Neuronal stem cell (in vitro differentiated cells): ENCODE results near the gene LTBP3.

Source experiments
- DNase-seq: peaks from one replicate; pipeline ENCODE4 v3.0.0-alpha.2; 2013; ENCODE audit warnings: low spot score
- H2AFZ ChIP-seq: one replicate; pipeline ENCODE4 v1.6.1; 2013; ENCODE audit warnings: mild to moderate bottlenecking, low read length, inconsistent platforms
- H2AK5ac ChIP-seq: 2 replicates; pipeline ENCODE4 v1.6.1; 2013; ENCODE audit warnings: low read depth, mild to moderate bottlenecking, inconsistent platforms, low read length, moderate library complexity, mixed read lengths
- H2BK120ac ChIP-seq: 2 replicates; pipeline ENCODE4 v1.6.1; 2013; ENCODE audit warnings: low read depth, mild to moderate bottlenecking, inconsistent platforms, low read length, moderate library complexity, mixed read lengths
- H2BK12ac ChIP-seq: one replicate; pipeline ENCODE4 v1.6.1; 2013; ENCODE audit warnings: low read length, inconsistent platforms
- H2BK15ac ChIP-seq: 2 replicates; pipeline ENCODE4 v1.6.1; 2013; ENCODE audit warnings: mild to moderate bottlenecking, low read length, inconsistent platforms, mixed read lengths
- H2BK5ac ChIP-seq: one replicate; pipeline ENCODE4 v1.6.1; 2013; ENCODE audit warnings: inconsistent platforms, mild to moderate bottlenecking, low read length, moderate library complexity
- H3K14ac ChIP-seq: one replicate; pipeline ENCODE4 v1.6.1; 2013; ENCODE audit warnings: low read length, inconsistent platforms
- H3K18ac ChIP-seq: 2 replicates; pipeline ENCODE4 v1.6.1; 2013; ENCODE audit warnings: low read length, inconsistent platforms
- H3K23ac ChIP-seq: 2 replicates; pipeline ENCODE4 v1.6.1; 2013; ENCODE audit warnings: low read depth, mild to moderate bottlenecking, mixed read lengths, low read length, inconsistent platforms; ENCODE audit not compliant: poor library complexity
- H3K27ac ChIP-seq: replicated peaks from 3 replicates; pipeline ENCODE4 v1.5.1; 2013; ENCODE audit warnings: low read length, inconsistent platforms
- H3K27me3 ChIP-seq, 3 experiments: 2 replicates each; pipeline ENCODE4 v1.6.1; 2013; ENCODE audit warnings: low read length in 3 of 3, mild to moderate bottlenecking in 2 of 3, inconsistent platforms in 1 of 3, low read depth in 1 of 3, mixed read lengths in 1 of 3, moderate library complexity in 1 of 3; ENCODE audit not compliant: control insufficient read depth in 3 of 3, insufficient read depth in 3 of 3
- H3K36me3 ChIP-seq, 2 donors: replicated peaks in 1 of 2; 2 replicates each; pipeline ENCODE4 v1.6.1; 2013; ENCODE audit warnings: low read length in 2 of 2; ENCODE audit not compliant: control insufficient read depth in 2 of 2, insufficient read depth in 2 of 2
- H3K4ac ChIP-seq: 2 replicates; pipeline ENCODE4 v1.6.1; 2013; ENCODE audit warnings: inconsistent platforms, mild to moderate bottlenecking, low read length, moderate library complexity
- H3K4me1 ChIP-seq, 2 donors: 1 replicate in 1 of 2; 2 replicates in 1 of 2; pipeline ENCODE4 v1.6.1; 2013; ENCODE audit warnings: low read length in 2 of 2, low read depth in 1 of 2; ENCODE audit not compliant: control insufficient read depth in 2 of 2, insufficient read depth in 1 of 2
- H3K4me2 ChIP-seq: one replicate; pipeline ENCODE4 v1.6.1; 2013; ENCODE audit warnings: mild to moderate bottlenecking, low read length, inconsistent platforms; ENCODE audit not compliant: insufficient read depth, poor library complexity, severe bottlenecking
- H3K4me3 ChIP-seq, 2 donors: 2 replicates each; pipeline ENCODE4 v1.5.1; 2013; ENCODE audit warnings: low read length in 2 of 2, mild to moderate bottlenecking in 2 of 2, inconsistent platforms in 1 of 2, moderate library complexity in 1 of 2
- H3K79me1 ChIP-seq: one replicate; pipeline ENCODE4 v1.6.1; 2013; ENCODE audit warnings: low read depth, mild to moderate bottlenecking, inconsistent platforms, low read length, moderate library complexity
- H3K9ac ChIP-seq: one replicate; pipeline ENCODE4 v1.6.1; 2013; ENCODE audit warnings: mild to moderate bottlenecking, low read depth, low read length, inconsistent platforms; ENCODE audit not compliant: poor library complexity
- H3K9me3 ChIP-seq, 2 donors: replicated peaks in 1 of 2; 2 replicates each; pipeline versions ENCODE3 to v1.6.1; 2013; ENCODE audit warnings: low read length in 2 of 2, mild to moderate bottlenecking in 2 of 2, inconsistent platforms in 1 of 2, low read depth in 1 of 2, mixed read lengths in 1 of 2, moderate library complexity in 1 of 2; ENCODE audit not compliant: control insufficient read depth in 2 of 2, insufficient read depth in 1 of 2
- H4K8ac ChIP-seq: one replicate; pipeline ENCODE4 v1.6.1; 2013; ENCODE audit warnings: low read depth, mild to moderate bottlenecking, inconsistent platforms, low read length, moderate library complexity
- H4K91ac ChIP-seq: one replicate; pipeline ENCODE4 v1.6.1; 2013; ENCODE audit warnings: low read length, low read depth, mild to moderate bottlenecking, inconsistent platforms; ENCODE audit not compliant: poor library complexity
- WGBS, 2 donors: extraction: QIAGEN DNeasy Blood & Tissue Kit; methylation state at CpG; one replicate each; pipeline ENCODE4 v1.1.7; 2013; ENCODE audit warnings: missing lambda C conversion rate in 2 of 2, mixed read lengths in 1 of 2; ENCODE audit not compliant: insufficient read length in 2 of 2, insufficient replicate concordance in 1 of 2; ENCODE audit errors: extremely low coverage in 2 of 2; 5-methylcytosine and 5-hydroxymethylcytosine counted together

The LTBP3 gene

GRCh38 chr11:65585396-65586246 lies 27.5 kb upstream of the LTBP3 start:
- Histone ChIP-seq H3K4ac (no peak overlapping the region), H4K8ac (peak overlapping the region; percentile 1), H4K91ac (no peak overlapping the region), H3K9ac (no peak overlapping the region), H2BK12ac (peak overlapping the region; percentile 63), H3K27ac (peak overlapping the region; percentile 81), H2BK120ac (peak overlapping the region; percentile 48), H3K79me1 (no peaks in the 10 kb centered on the region), H2AK5ac (peak overlapping the region; percentile 89), H3K23ac (no peak overlapping the region), H3K4me1 (peaks cover 28 to 54% of the 10 kb centered on the region in 2 donors), H2AFZ (no peak overlapping the region), H3K4me2 (no peak overlapping the region), H3K9me3 (no peaks in the 10 kb centered on the region), H3K4me3 (no peak overlapping the region), H2BK15ac (peak overlapping the region; percentile 7), H3K36me3 (no peaks in the 10 kb centered on the region), H2BK5ac (peak overlapping the region; percentile 31), H3K18ac (peak overlapping the region; percentile 65), H3K27me3 (peaks cover 0 to 28% (median 0%) of the 10 kb centered on the region in 3 experiments), H3K14ac (no peak overlapping the region)
- no peak for DNase-seq
- WGBS, 2 donors, result no CpG with 5 or more reads among the region's 51 CpGs

- Histone ChIP-seq H2BK5ac (peak overlapping the region; percentile 2), H4K8ac (no peak overlapping the region), H3K23ac (peak overlapping the region; percentile 28), H3K27me3 (peaks cover 0 to 27% (median 0%) of the 10 kb centered on the region in 3 experiments), H2AK5ac (peak overlapping the region; percentile 78), H3K79me1 (no peaks in the 10 kb centered on the region), H3K27ac (no peak overlapping the region), H2BK15ac (peak overlapping the region; percentile 50), H3K4me1 (peaks cover 24 to 48% of the 10 kb centered on the region in 2 donors), H3K4me2 (peak overlapping the region; percentile 38), H3K9me3 (no peaks in the 10 kb centered on the region), H3K4ac (no peak overlapping the region), H4K91ac (no peak overlapping the region), H3K36me3 (no peaks in the 10 kb centered on the region), H3K18ac (peak overlapping the region; percentile 91), H3K14ac (peak overlapping the region; percentile 58), H2AFZ (no peak overlapping the region), H3K4me3 (peak overlapping the region in 1 of 2 donors; percentile 60), H2BK120ac (no peak overlapping the region), H3K9ac (peak overlapping the region; percentile 79), H2BK12ac (no peak overlapping the region)
- WGBS, 2 donors, result no CpG with 5 or more reads among the region's 46 CpGs
- DNase-seq, result no peak
Measured at GRCh38 chr11:65584723-65585171, 26.6 kb upstream of the LTBP3 start.

- Histone ChIP-seq H3K14ac (no peak overlapping the region), H2AFZ (no peak overlapping the region), H3K4me3 (peak overlapping the region in 1 of 2 donors; percentile 31), H2AK5ac (peak overlapping the region; percentile 16), H2BK5ac (peak overlapping the region; percentile 2), H3K4me2 (no peak overlapping the region), H4K91ac (no peak overlapping the region), H3K9ac (peak overlapping the region; percentile 89), H3K4ac (no peak overlapping the region), H3K27ac (no peak overlapping the region), H2BK120ac (no peak overlapping the region), H2BK12ac (peak overlapping the region; percentile 60), H4K8ac (no peak overlapping the region), H3K79me1 (no peaks in the 10 kb centered on the region), H3K9me3 (no peaks in the 10 kb centered on the region), H3K27me3 (peaks cover 0 to 27% (median 0%) of the 10 kb centered on the region in 3 experiments), H3K23ac (peak overlapping the region; percentile 12), H3K18ac (peak overlapping the region; percentile 81), H2BK15ac (peak overlapping the region; percentile 65), H3K36me3 (no peaks in the 10 kb centered on the region), H3K4me1 (peaks cover 21 to 41% of the 10 kb centered on the region in 2 donors)
- WGBS, 2 donors, result no CpG with 5 or more reads among the region's 8 CpGs
- no peak for DNase-seq
Measured at GRCh38 chr11:65584106-65584505, 25.9 kb upstream of the LTBP3 start.

GRCh38 chr11:65583589-65583988 lies 25.4 kb upstream of the LTBP3 start:
- Histone ChIP-seq H3K14ac (no peak overlapping the region), H3K4me2 (no peak overlapping the region)

More at GRCh38 chr11:65583589-65583988, 25.4 kb upstream of the LTBP3 start:
- DNase-seq, result no peak
- no peak overlapping the region for H4K8ac ChIP-seq
- H3K79me1 ChIP-seq, result no peaks in the 10 kb centered on the region
- no peak overlapping the region for H3K4ac ChIP-seq
- no peak overlapping the region for H3K18ac ChIP-seq
- H2AFZ ChIP-seq, result no peak overlapping the region
- peaks cover 0 to 27% (median 0%) of the 10 kb centered on the region in 3 experiments for H3K27me3 ChIP-seq
- H2BK5ac ChIP-seq, result peak overlapping the region; percentile 2
- H3K36me3 ChIP-seq, result no peaks in the 10 kb centered on the region
- H2AK5ac ChIP-seq, result peak overlapping the region; percentile 16
- H3K4me1 ChIP-seq, result peaks cover 21 to 38% of the 10 kb centered on the region in 2 donors
- H3K9me3 ChIP-seq, result no peaks in the 10 kb centered on the region
- H3K23ac ChIP-seq, result no peak overlapping the region
- H3K4me3 ChIP-seq, result no peak overlapping the region
- no peak overlapping the region for H2BK120ac ChIP-seq
- H2BK12ac ChIP-seq, result no peak overlapping the region
- no peak overlapping the region for H3K27ac ChIP-seq
- H3K9ac ChIP-seq, result no peak overlapping the region
- H2BK15ac ChIP-seq, result peak overlapping the region; percentile 64
- WGBS, 2 donors, result no CpG with 5 or more reads among the region's 10 CpGs
- no peak overlapping the region for H4K91ac ChIP-seq
